Mesendoderm (in vitro differentiated cells): ENCODE results near the gene SELPLG.

Experiments used
- DNase-seq: peaks from one replicate; pipeline ENCODE4 v3.0.0; 2013
- H2AK5ac ChIP-seq: 2 replicates; pipeline ENCODE4 v1.6.1; 2013; ENCODE audit warnings: low read length, inconsistent platforms
- H2BK120ac ChIP-seq: 2 replicates; pipeline ENCODE4 v1.6.1; 2013; ENCODE audit warnings: low read depth, mild to moderate bottlenecking, low read length, moderate library complexity, mixed read lengths
- H2BK15ac ChIP-seq: replicated peaks from 2 replicates; pipeline ENCODE4 v1.6.1; 2013; ENCODE audit warnings: low read depth, mild to moderate bottlenecking, moderate library complexity
- H2BK5ac ChIP-seq: 2 replicates; pipeline ENCODE4 v1.6.1; 2013; ENCODE audit warnings: low read length, inconsistent platforms
- H3K18ac ChIP-seq: 2 replicates; pipeline ENCODE4 v1.6.1; 2013; ENCODE audit warnings: mild to moderate bottlenecking, low read length, mixed read lengths
- H3K23ac ChIP-seq: one replicate; pipeline ENCODE4 v1.6.1; 2013; ENCODE audit warnings: low read length
- H3K27ac ChIP-seq: 2 replicates; pipeline ENCODE4 v1.5.1; 2013; ENCODE audit warnings: low read depth, mild to moderate bottlenecking, inconsistent platforms, low read length, moderate library complexity
- H3K27me3 ChIP-seq: 2 replicates; pipeline ENCODE4 v1.6.1; 2013; ENCODE audit warnings: low read length, control low read depth, mild to moderate bottlenecking, inconsistent platforms; ENCODE audit not compliant: insufficient read depth, poor library complexity
- H3K36me3 ChIP-seq: 2 replicates; pipeline ENCODE4 v1.6.1; 2013; ENCODE audit warnings: low read length, inconsistent platforms; ENCODE audit not compliant: control insufficient read depth, insufficient read depth
- H3K4ac ChIP-seq: one replicate; pipeline ENCODE4 v1.6.1; 2013; ENCODE audit warnings: low read depth, mild to moderate bottlenecking, low read length, moderate library complexity
- H3K4me1 ChIP-seq: 2 replicates; pipeline ENCODE4 v1.6.1; 2013; ENCODE audit warnings: low read depth, low read length, inconsistent platforms; ENCODE audit not compliant: control insufficient read depth
- H3K4me2 ChIP-seq: 2 replicates; pipeline ENCODE4 v1.6.1; 2013; ENCODE audit warnings: low read length
- H3K4me3 ChIP-seq: 2 replicates; pipeline ENCODE4 v1.5.1; 2013; ENCODE audit warnings: mild to moderate bottlenecking, low read length
- H3K56ac ChIP-seq: one replicate; pipeline ENCODE4 v1.6.1; 2013; ENCODE audit warnings: low read length
- H3K79me1 ChIP-seq: 2 replicates; pipeline ENCODE4 v1.6.1; 2013; ENCODE audit warnings: low read length, inconsistent platforms
- H3K79me2 ChIP-seq: 2 replicates; pipeline ENCODE4 v1.6.1; 2013; ENCODE audit warnings: mild to moderate bottlenecking, low read length; ENCODE audit not compliant: control insufficient read depth, insufficient read depth
- H3K9ac ChIP-seq: 2 replicates; pipeline ENCODE4 v1.6.1; 2013; ENCODE audit warnings: low read length, inconsistent platforms
- H4K5ac ChIP-seq: one replicate; pipeline ENCODE4 v1.6.1; 2013; ENCODE audit warnings: low read length
- H4K8ac ChIP-seq: one replicate; pipeline ENCODE4 v1.6.1; 2013; ENCODE audit warnings: low read depth, mild to moderate bottlenecking, control low read depth, low read length, moderate library complexity
- WGBS: extraction: QIAGEN DNeasy Blood & Tissue Kit; methylation state at CpG from one replicate; pipeline ENCODE4 v1.1.7; 2013; ENCODE audit warnings: low lambda C conversion rate, missing lambda C conversion rate; ENCODE audit not compliant: insufficient coverage; ENCODE audit errors: extremely low coverage; 5-methylcytosine and 5-hydroxymethylcytosine counted together

The SELPLG gene

DNA sequence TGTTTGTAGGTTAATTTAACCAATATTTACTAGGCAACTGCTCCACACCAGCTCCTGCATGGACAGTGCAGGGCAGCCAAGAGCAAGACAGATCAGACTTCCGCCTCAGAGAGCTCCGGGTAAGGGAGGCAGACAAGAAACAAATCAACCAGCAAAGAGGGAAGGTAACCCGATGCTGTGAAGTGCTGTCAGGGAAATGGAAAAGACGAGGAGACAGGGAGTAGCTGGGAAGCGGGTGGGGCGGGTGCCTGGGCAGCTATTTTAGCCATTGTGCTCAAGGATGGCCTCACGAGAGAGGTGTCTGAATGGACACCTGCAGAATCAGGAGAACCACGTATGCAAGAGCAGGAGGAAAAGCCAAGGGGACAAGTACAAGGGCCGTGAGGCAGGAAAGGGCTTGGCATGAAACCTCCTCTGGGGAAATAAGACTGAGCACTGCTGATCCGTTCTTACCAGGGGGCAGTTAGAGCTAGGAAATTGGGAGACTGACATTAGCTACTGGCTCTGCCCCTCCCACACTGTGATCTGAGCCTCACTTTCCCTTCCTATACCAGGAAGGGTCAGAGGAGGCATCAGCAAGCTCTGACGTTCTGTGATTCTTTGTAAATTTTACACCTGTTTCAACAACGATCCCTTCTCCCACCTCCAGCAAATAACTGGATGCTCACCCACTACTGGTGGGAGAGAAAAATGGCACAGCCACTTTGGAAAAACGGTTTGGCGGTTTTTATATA lies 29.3 kb downstream of the SELPLG start:
- no peak overlapping the region for H3K4ac ChIP-seq
- no peak overlapping the region for H3K4me2 ChIP-seq
- no peak overlapping the region for H3K9ac ChIP-seq
- H3K36me3 ChIP-seq = no peaks in the 10 kb centered on the region
- no peak for DNase-seq
- H2AK5ac ChIP-seq = no peak overlapping the region
- no peak overlapping the region for H2BK120ac ChIP-seq
- no peak overlapping the region for H3K18ac ChIP-seq
- WGBS = no CpG with 5 or more reads among the region's 14 CpGs
- no peaks in the 10 kb centered on the region for H3K4me1 ChIP-seq
- H3K79me2 ChIP-seq = no peaks in the 10 kb centered on the region
- no peaks in the 10 kb centered on the region for H3K27me3 ChIP-seq
- no peak overlapping the region for H2BK5ac ChIP-seq
- H3K79me1 ChIP-seq = no peaks in the 10 kb centered on the region
- no peak overlapping the region for H3K4me3 ChIP-seq
- no peak overlapping the region for H3K23ac ChIP-seq
- no peak overlapping the region for H4K8ac ChIP-seq
- no peak overlapping the region for H2BK15ac ChIP-seq
- no peak overlapping the region for H3K27ac ChIP-seq
- no peak overlapping the region for H4K5ac ChIP-seq
- no peak overlapping the region for H3K56ac ChIP-seq

DNA sequence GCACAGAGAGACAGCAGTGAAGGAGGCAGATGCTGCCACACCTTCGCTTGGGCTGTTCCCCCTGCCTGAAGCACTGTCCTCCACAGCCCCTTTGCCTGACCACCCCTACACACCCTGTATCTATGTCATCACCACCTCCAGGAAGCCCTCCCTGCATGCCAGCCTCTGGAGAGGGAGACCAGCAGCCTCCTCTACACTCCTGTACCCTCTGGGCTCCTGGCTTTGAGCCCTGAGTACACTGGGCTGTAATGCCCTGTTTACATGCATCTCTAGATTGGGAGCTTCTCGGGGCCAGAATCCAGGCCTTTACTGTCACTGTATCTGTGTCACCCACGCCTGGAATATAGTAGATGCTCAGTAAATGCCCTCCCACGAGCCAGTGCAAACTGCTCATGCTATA lies 30.0 kb downstream of the SELPLG start:
- Histone ChIP-seq H3K4me2 (no peak overlapping the region), H2BK120ac (no peak overlapping the region), H4K5ac (no peak overlapping the region), H3K23ac (no peak overlapping the region), H3K79me2 (no peaks in the 10 kb centered on the region), H3K4me3 (no peak overlapping the region), H3K79me1 (no peaks in the 10 kb centered on the region), H3K27ac (no peak overlapping the region), H2AK5ac (no peak overlapping the region), H4K8ac (no peak overlapping the region), H3K9ac (no peak overlapping the region), H3K56ac (no peak overlapping the region), H3K4ac (no peak overlapping the region), H2BK15ac (no peak overlapping the region), H2BK5ac (no peak overlapping the region), H3K18ac (no peak overlapping the region), H3K4me1 (no peaks in the 10 kb centered on the region), H3K27me3 (no peaks in the 10 kb centered on the region), H3K36me3 (no peaks in the 10 kb centered on the region)
- WGBS = no CpG with 5 or more reads among the region's 4 CpGs
- DNase-seq = no peak

DNA sequence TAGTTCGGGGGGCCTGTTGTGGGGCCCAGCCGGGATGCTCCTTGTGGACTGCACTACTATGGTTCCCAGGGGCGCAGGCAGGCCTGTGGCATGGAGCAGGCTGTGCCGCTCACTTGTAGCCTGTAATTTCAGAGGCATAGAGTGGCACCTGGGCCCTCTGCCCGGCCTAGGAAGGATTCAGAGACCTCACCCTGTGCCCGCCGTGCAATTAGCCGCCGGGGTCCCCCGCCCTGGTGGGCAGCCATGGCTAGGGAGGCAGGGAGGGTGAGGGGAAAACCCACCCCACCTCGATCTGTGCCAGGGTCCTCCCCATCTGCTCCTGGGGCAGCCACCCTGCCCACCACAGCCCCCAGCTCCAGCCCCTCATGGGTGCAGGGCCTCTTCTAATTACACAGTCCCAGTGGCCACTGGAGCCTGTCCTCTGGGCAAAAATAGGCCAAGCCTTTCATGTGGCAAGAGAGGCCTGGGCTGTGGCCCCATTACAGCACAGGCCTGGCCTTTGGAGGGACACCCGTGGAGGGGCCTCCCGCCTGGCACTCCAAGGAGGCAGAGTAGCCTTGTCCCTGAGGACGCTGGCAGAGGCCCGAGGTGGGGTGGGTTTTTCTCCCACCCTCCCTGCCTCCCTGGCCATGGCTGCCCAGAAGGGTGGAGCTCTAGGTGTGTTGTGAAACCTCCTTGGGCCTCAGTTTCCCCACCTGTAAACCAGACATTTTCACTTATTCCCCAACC lies 30.6 kb downstream of the SELPLG start:
- Histone ChIP-seq H3K27ac (no peak overlapping the region), H2BK120ac (no peak overlapping the region), H2BK5ac (no peak overlapping the region), H3K4me2 (no peak overlapping the region), H3K4me1 (no peaks in the 10 kb centered on the region), H2BK15ac (no peak overlapping the region), H3K18ac (no peak overlapping the region), H3K79me2 (no peaks in the 10 kb centered on the region), H3K36me3 (no peaks in the 10 kb centered on the region), H3K4ac (no peak overlapping the region), H3K27me3 (no peaks in the 10 kb centered on the region), H4K5ac (no peak overlapping the region), H4K8ac (no peak overlapping the region), H3K56ac (no peak overlapping the region), H3K79me1 (no peaks in the 10 kb centered on the region), H3K23ac (no peak overlapping the region), H2AK5ac (no peak overlapping the region), H3K9ac (no peak overlapping the region), H3K4me3 (no peak overlapping the region)
- WGBS = no CpG with 5 or more reads among the region's 15 CpGs
- no peak for DNase-seq

DNA sequence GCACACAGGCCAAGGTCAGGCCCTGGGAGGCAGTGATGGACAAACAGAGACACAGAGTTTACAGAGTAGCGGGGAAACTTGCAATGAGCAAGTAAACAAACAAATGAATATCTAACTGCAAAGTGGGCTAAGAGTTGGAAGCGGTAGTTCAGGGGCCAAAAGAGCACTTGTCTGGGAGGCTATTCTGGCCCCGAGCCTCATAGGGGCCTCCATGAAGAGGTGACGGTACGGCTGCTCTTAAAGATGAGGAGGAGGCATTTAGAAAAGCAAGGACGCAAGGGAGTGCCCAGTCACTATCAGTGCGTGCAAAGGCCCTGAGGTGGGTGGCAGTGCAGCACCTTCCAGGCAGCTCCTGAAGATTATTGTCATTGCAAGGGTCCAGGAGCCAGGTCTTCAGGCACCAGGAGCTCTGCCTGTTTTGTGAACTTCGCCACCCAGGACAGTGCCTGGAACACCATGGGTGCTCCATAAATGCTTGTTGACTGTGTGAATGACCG lies 31.4 kb downstream of the SELPLG start:
- Histone ChIP-seq H3K56ac (no peak overlapping the region), H2BK15ac (no peak overlapping the region), H3K79me2 (no peaks in the 10 kb centered on the region), H4K5ac (no peak overlapping the region), H3K27me3 (no peaks in the 10 kb centered on the region), H3K4me1 (no peaks in the 10 kb centered on the region), H3K4ac (no peak overlapping the region), H3K18ac (no peak overlapping the region), H3K9ac (no peak overlapping the region), H4K8ac (no peak overlapping the region), H3K36me3 (no peaks in the 10 kb centered on the region), H2BK120ac (no peak overlapping the region), H3K4me3 (no peak overlapping the region), H2AK5ac (no peak overlapping the region), H3K23ac (no peak overlapping the region), H3K4me2 (no peak overlapping the region), H2BK5ac (no peak overlapping the region), H3K27ac (no peak overlapping the region), H3K79me1 (no peaks in the 10 kb centered on the region)
- DNase-seq = no peak
- WGBS = no CpG with 5 or more reads among the region's 9 CpGs

DNA sequence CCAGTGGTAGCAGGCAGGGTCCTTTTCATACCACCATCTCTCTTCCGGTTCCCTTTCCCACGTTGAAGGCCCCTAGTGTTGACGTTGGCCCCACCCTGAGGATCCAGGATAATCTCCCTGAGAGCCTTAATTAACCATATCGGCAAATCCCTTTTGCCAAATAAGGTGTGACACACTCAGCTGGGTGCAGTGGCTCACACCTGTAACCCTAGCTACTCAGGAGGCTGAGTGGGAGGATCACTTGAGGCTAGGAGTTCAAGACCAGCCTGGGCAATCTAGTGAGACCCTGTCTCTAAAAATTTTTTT lies 33.0 kb downstream of the SELPLG start:
- no peak overlapping the region for H4K5ac ChIP-seq
- no CpG with 5 or more reads among the region's 4 CpGs for WGBS
- H3K4ac ChIP-seq = no peak overlapping the region
- no peak overlapping the region for H2AK5ac ChIP-seq
- H3K4me3 ChIP-seq = no peak overlapping the region
- no peaks in the 10 kb centered on the region for H3K79me2 ChIP-seq
- no peaks in the 10 kb centered on the region for H3K27me3 ChIP-seq
- no peak overlapping the region for H3K4me2 ChIP-seq
- no peaks in the 10 kb centered on the region for H3K79me1 ChIP-seq
- no peaks in the 10 kb centered on the region for H3K4me1 ChIP-seq
- H4K8ac ChIP-seq = no peak overlapping the region
- H3K36me3 ChIP-seq = no peaks in the 10 kb centered on the region
- no peak overlapping the region for H2BK15ac ChIP-seq
- H3K18ac ChIP-seq = no peak overlapping the region
- H3K9ac ChIP-seq = no peak overlapping the region
- no peak for DNase-seq
- no peak overlapping the region for H2BK5ac ChIP-seq
- no peak overlapping the region for H3K56ac ChIP-seq
- H3K27ac ChIP-seq = no peak overlapping the region
- H2BK120ac ChIP-seq = no peak overlapping the region
- no peak overlapping the region for H3K23ac ChIP-seq
